RPMI7951 (cell line): ENCODE data around the gene TFPI. TPM values are rescaled to one million over a fixed set of nuclear protein-coding genes. Genes with fewer than 3 reads are reported as not detected.

Source experiments
- DNase-seq: peaks from one replicate; pipeline ENCODE4 v3.0.0-alpha.2; 2012; ENCODE audit warnings: low read depth
- total RNA-seq: library from RNA; depleted of rRNA; stranded (reverse); fragments of >200 nt; shearing (Covaris generic); gene quantifications from 2 replicates; pipeline ENCODE4 v1.2.3, GENCODE V29; 2014

The TFPI gene
- total RNA-seq, 1 experiment from 2014 or later = 73.3 TPM

GRCh38 chr2:187466129-187466792 is 88.0 kb downstream of the TFPI start:
- DNase-seq = no peak

- DNase-seq = no peak
These were observed 91.4 kb downstream of the TFPI start for GRCh38 chr2:187462839-187463238.

GRCh38 chr2:187461294-187462261 is 92.7 kb downstream of the TFPI start:
- no peak for DNase-seq

GRCh38 chr2:187459256-187459655 is 95.0 kb downstream of the TFPI start:
- DNase-seq = no peak

GRCh38 chr2:187453078-187453641 is 101.1 kb downstream of the TFPI start:
- DNase-seq = peak; percentile 13

GRCh38 chr2:187451510-187451909 is 102.7 kb downstream of the TFPI start:
- DNase-seq = no peak

- DNase-seq = no peak
These were observed 106.9 kb downstream of the TFPI start for GRCh38 chr2:187447336-187447735.

- no peak for DNase-seq
These were observed 107.5 kb downstream of the TFPI start for GRCh38 chr2:187446711-187447110.

- DNase-seq = no peak
These were observed 109.2 kb downstream of the TFPI start for GRCh38 chr2:187445051-187445450.

GRCh38 chr2:187442778-187443177 is 111.5 kb downstream of the TFPI start:
- no peak for DNase-seq

GRCh38 chr2:187442378-187442777 is 111.9 kb downstream of the TFPI start:
- no peak for DNase-seq

GRCh38 chr2:187440101-187440675 is 114.0 kb downstream of the TFPI start:
- no peak for DNase-seq

GRCh38 chr2:187438455-187438854 is 115.8 kb downstream of the TFPI start:
- DNase-seq = no peak

- peak; percentile 2 for DNase-seq
These were observed 118.5 kb downstream of the TFPI start for GRCh38 chr2:187435756-187436155.

GRCh38 chr2:187435078-187435477 is 119.2 kb downstream of the TFPI start:
- DNase-seq = no peak

GRCh38 chr2:187434342-187434785 is 119.9 kb downstream of the TFPI start:
- DNase-seq = peak; percentile 12

GRCh38 chr2:187431911-187432310 is 122.3 kb downstream of the TFPI start:
- no peak for DNase-seq

GRCh38 chr2:187429989-187430388 is 124.2 kb downstream of the TFPI start:
- DNase-seq = peak; percentile 40

GRCh38 chr2:187424146-187424545 is 130.1 kb downstream of the TFPI start:
- no peak for DNase-seq

GRCh38 chr2:187422282-187422681 is 132.0 kb downstream of the TFPI start:
- no peak for DNase-seq

GRCh38 chr2:187421519-187421918 is 132.7 kb downstream of the TFPI start:
- no peak for DNase-seq

- DNase-seq = no peak
These were observed 134.4 kb downstream of the TFPI start for GRCh38 chr2:187419808-187420207.
